WTC11 (cell line): ENCODE measurements around the gene CEP63. TPM values are rescaled to one million over a fixed set of nuclear protein-coding genes. Genes with fewer than 3 reads are reported as not detected.

ENCODE experiments used
- AFF4 ChIP-seq: sonication (generic); formaldehyde crosslinking; IDR thresholded peaks from 2 replicates; pipeline ENCODE4 v1.8.1; 2023; ENCODE audit warnings: mild to moderate bottlenecking, missing genetic modification reagents, borderline replicate concordance
- CDX4 ChIP-seq: fragments of 250-450 bp; sonication (Bioruptor Pico); IDR thresholded peaks from 2 replicates; pipeline ENCODE4 v1.9.0; 2021; ENCODE audit warnings: moderate library complexity, mild to moderate bottlenecking, inconsistent platforms, borderline replicate concordance
- E2F1 ChIP-seq: sonication (generic); formaldehyde crosslinking; IDR thresholded peaks from 2 replicates; pipeline ENCODE4 v1.8.0; 2022; ENCODE audit warnings: mild to moderate bottlenecking, missing genetic modification reagents
- ETV6 ChIP-seq: sonication (generic); formaldehyde crosslinking; IDR thresholded peaks from 2 replicates; pipeline ENCODE4 v1.8.1; 2022; ENCODE audit warnings: mild to moderate bottlenecking, missing genetic modification reagents
- FOXP1 ChIP-seq: sonication (generic); formaldehyde crosslinking; IDR thresholded peaks from 2 replicates; pipeline ENCODE4 v1.8.0; 2022; ENCODE audit warnings: missing genetic modification reagents, mild to moderate bottlenecking, moderate library complexity, borderline replicate concordance
- GTF2I ChIP-seq: fragments of 250-450 bp; sonication (Bioruptor Pico); conservative IDR thresholded peaks from 2 replicates; pipeline ENCODE4 v1.4.0; 2021; ENCODE audit warnings: mild to moderate bottlenecking
- HMGXB4 ChIP-seq: sonication (generic); formaldehyde crosslinking; IDR thresholded peaks from 2 replicates; pipeline ENCODE4 v1.8.1; 2023; ENCODE audit warnings: mild to moderate bottlenecking, moderate library complexity, missing genetic modification reagents
- JAZF1 ChIP-seq: fragments of 250-450 bp; sonication (Bioruptor Pico); IDR thresholded peaks from 2 replicates; pipeline ENCODE4 v1.9.0; 2021; ENCODE audit warnings: moderate library complexity, mild to moderate bottlenecking, inconsistent platforms
- MAX ChIP-seq: sonication (generic); formaldehyde crosslinking; IDR thresholded peaks from 2 replicates; pipeline ENCODE4 v1.8.0; 2022; ENCODE audit warnings: mild to moderate bottlenecking, missing genetic modification reagents
- MLX ChIP-seq: sonication (generic); formaldehyde crosslinking; IDR thresholded peaks from 2 replicates; pipeline ENCODE4 v1.8.1; 2023; ENCODE audit warnings: mild to moderate bottlenecking, missing genetic modification reagents, moderate library complexity
- NFATC4 ChIP-seq: fragments of 250-450 bp; sonication (Bioruptor Pico); IDR thresholded peaks from 2 replicates; pipeline ENCODE4 v1.9.0; 2021; ENCODE audit warnings: mild to moderate bottlenecking
- NR2C2 ChIP-seq: sonication (generic); formaldehyde crosslinking; IDR thresholded peaks from 2 replicates; pipeline ENCODE4 v1.8.0; 2022; ENCODE audit warnings: mild to moderate bottlenecking, missing genetic modification reagents
- PRRX2 ChIP-seq: fragments of 250-450 bp; sonication (Bioruptor Pico); IDR thresholded peaks from 2 replicates; pipeline ENCODE4 v1.8.0; 2021; ENCODE audit warnings: mild to moderate bottlenecking
- SMAD4 ChIP-seq: sonication (generic); formaldehyde crosslinking; IDR thresholded peaks from 2 replicates; pipeline ENCODE4 v1.8.0; 2022; ENCODE audit warnings: mild to moderate bottlenecking, missing genetic modification reagents
- ZNF121 ChIP-seq: sonication (generic); formaldehyde crosslinking; IDR thresholded peaks from 2 replicates; pipeline ENCODE4 v1.8.0; 2023; ENCODE audit warnings: missing genetic modification reagents
- ZNF138 ChIP-seq: sonication (generic); formaldehyde crosslinking; conservative IDR thresholded peaks from 2 replicates; pipeline ENCODE4 v1.8.1; 2022; ENCODE audit warnings: mild to moderate bottlenecking, moderate library complexity, missing genetic modification reagents
- ZNF219 ChIP-seq: sonication (generic); formaldehyde crosslinking; IDR thresholded peaks from 2 replicates; pipeline ENCODE4 v1.8.0; 2023; ENCODE audit warnings: missing genetic modification reagents, mild to moderate bottlenecking, borderline replicate concordance
- ZNF263 ChIP-seq: sonication (generic); formaldehyde crosslinking; IDR thresholded peaks from 2 replicates; pipeline ENCODE4 v1.8.1; 2022; ENCODE audit warnings: low read depth, mild to moderate bottlenecking, moderate library complexity, missing genetic modification reagents
- ZNF396 ChIP-seq: fragments of 250-450 bp; sonication (Bioruptor Pico); IDR thresholded peaks from 2 replicates; pipeline ENCODE4 v1.8.0; 2021; ENCODE audit warnings: mild to moderate bottlenecking, moderate library complexity, borderline replicate concordance
- ZNF423 ChIP-seq: fragments of 250-450 bp; sonication (Bioruptor Pico); IDR thresholded peaks from 2 replicates; pipeline ENCODE4 v2.1.2; 2022; ENCODE audit warnings: mild to moderate bottlenecking, moderate library complexity
- ZNF671 ChIP-seq: fragments of 250-450 bp; sonication (Bioruptor Pico); IDR thresholded peaks from 2 replicates; pipeline ENCODE4 v1.8.0; 2021; ENCODE audit warnings: mild to moderate bottlenecking
- total RNA-seq: library from RNA; stranded (reverse); gene quantifications from 3 replicates; pipeline ENCODE4 v1.2.3, GENCODE V29; 2021
- TF ChIP-seq, protein P1 (sequence below): sonication (generic); formaldehyde crosslinking; IDR thresholded peaks from 2 replicates; pipeline ENCODE4 v1.8.1; 2022; ENCODE audit warnings: low read depth, mild to moderate bottlenecking, moderate library complexity, missing genetic modification reagents, borderline replicate concordance
- TF ChIP-seq, protein P2 (sequence below): fragments of 250-450 bp; sonication (Bioruptor Pico); IDR thresholded peaks from 2 replicates; pipeline ENCODE4 v1.9.0; 2021; ENCODE audit warnings: mild to moderate bottlenecking
- TF ChIP-seq, protein P3 (sequence below): sonication (generic); formaldehyde crosslinking; IDR thresholded peaks from 2 replicates; pipeline ENCODE4 v1.8.1; 2023; ENCODE audit warnings: mild to moderate bottlenecking, missing genetic modification reagents
- TF ChIP-seq, protein P4 (sequence below): fragments of 250-450 bp; sonication (Bioruptor Pico); IDR thresholded peaks from 2 replicates; pipeline ENCODE4 v2.1.2; 2022; ENCODE audit warnings: mild to moderate bottlenecking, moderate library complexity

CEP63 gene
- total RNA-seq, 1 experiment from 2014 or later, result 28.0 TPM

GRCh38 chr3:134485718-134486576, at the start of gene CEP63, which contains the start of gene ANAPC13 (continued):
- TF ChIP-seq E2F1 (CRISPR knock-in tag) (no peak), MLX (no peak), HMGXB4 (CRISPR knock-in tag) (peak; percentile 66), ZNF423 (CRISPR knock-in tag) (no peak), JAZF1 (CRISPR knock-in tag) (no peak), CDX4 (CRISPR knock-in tag) (no peak), ZNF671 (CRISPR knock-in tag) (no peak), GTF2I (CRISPR knock-in tag) (no peak), ZNF121 (CRISPR knock-in tag) (peak; percentile 36; the same call in 1 of the 2 replicates), NR2C2 (CRISPR knock-in tag) (no peak), MAX (CRISPR knock-in tag) (peak; percentile 86), ZNF263 (CRISPR knock-in tag) (no peak), ZNF138 (CRISPR knock-in tag) (no peak), AFF4 (CRISPR knock-in tag) (no peak; the same call in 1 of the 2 replicates), ZNF219 (no peak), ZNF396 (CRISPR knock-in tag) (no peak), PRRX2 (CRISPR knock-in tag) (no peak), ETV6 (peak; percentile 84), NFATC4 (CRISPR knock-in tag) (no peak), SMAD4 (CRISPR knock-in tag) (0 out of 2 replicates have a peak, but pooled peaks have one; percentile 13), FOXP1 (peak; percentile 83)
- TF ChIP-seq, protein P1, sequence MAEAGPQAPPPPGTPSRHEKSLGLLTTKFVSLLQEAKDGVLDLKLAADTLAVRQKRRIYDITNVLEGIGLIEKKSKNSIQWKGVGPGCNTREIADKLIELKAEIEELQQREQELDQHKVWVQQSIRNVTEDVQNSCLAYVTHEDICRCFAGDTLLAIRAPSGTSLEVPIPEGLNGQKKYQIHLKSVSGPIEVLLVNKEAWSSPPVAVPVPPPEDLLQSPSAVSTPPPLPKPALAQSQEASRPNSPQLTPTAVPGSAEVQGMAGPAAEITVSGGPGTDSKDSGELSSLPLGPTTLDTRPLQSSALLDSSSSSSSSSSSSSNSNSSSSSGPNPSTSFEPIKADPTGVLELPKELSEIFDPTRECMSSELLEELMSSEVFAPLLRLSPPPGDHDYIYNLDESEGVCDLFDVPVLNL (CRISPR knock-in tag), result peak; percentile 63; the same call in 1 of the 2 replicates
- TF ChIP-seq, protein P2, sequence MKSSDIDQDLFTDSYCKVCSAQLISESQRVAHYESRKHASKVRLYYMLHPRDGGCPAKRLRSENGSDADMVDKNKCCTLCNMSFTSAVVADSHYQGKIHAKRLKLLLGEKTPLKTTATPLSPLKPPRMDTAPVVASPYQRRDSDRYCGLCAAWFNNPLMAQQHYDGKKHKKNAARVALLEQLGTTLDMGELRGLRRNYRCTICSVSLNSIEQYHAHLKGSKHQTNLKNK (CRISPR knock-in tag), result no peak
- TF ChIP-seq, protein P3, sequence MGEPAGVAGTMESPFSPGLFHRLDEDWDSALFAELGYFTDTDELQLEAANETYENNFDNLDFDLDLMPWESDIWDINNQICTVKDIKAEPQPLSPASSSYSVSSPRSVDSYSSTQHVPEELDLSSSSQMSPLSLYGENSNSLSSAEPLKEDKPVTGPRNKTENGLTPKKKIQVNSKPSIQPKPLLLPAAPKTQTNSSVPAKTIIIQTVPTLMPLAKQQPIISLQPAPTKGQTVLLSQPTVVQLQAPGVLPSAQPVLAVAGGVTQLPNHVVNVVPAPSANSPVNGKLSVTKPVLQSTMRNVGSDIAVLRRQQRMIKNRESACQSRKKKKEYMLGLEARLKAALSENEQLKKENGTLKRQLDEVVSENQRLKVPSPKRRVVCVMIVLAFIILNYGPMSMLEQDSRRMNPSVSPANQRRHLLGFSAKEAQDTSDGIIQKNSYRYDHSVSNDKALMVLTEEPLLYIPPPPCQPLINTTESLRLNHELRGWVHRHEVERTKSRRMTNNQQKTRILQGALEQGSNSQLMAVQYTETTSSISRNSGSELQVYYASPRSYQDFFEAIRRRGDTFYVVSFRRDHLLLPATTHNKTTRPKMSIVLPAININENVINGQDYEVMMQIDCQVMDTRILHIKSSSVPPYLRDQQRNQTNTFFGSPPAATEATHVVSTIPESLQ (CRISPR knock-in tag), result no peak
- TF ChIP-seq, protein P4, sequence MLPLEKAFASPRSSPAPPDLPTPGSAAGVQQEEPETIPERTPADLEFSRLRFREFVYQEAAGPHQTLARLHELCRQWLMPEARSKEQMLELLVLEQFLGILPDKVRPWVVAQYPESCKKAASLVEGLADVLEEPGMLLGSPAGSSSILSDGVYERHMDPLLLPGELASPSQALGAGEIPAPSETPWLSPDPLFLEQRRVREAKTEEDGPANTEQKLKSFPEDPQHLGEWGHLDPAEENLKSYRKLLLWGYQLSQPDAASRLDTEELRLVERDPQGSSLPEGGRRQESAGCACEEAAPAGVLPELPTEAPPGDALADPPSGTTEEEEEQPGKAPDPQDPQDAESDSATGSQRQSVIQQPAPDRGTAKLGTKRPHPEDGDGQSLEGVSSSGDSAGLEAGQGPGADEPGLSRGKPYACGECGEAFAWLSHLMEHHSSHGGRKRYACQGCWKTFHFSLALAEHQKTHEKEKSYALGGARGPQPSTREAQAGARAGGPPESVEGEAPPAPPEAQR (CRISPR knock-in tag), result no peak
